Keratinocyte (primary cell): ENCODE data around the gene DNMBP. TPM values are rescaled to one million over a fixed set of nuclear protein-coding genes. Genes with fewer than 3 reads are reported as not detected.

Source experiments
- DNase-seq: peaks from one replicate; pipeline ENCODE4 v3.0.0-alpha.2; 2011; ENCODE audit warnings: low read depth, missing footprints, low spot score
- FAIRE-seq: peaks from 2 replicates; lab custom pipeline; 2011; peaks lifted over from hg19 to GRCh38; lab: Jason Lieb, UNC
- H2AFZ ChIP-seq: 2 replicates; pipeline ENCODE4 v1.6.0; 2012; ENCODE audit warnings: low read length, control low read depth, inconsistent platforms; ENCODE audit not compliant: control insufficient read depth
- H3K27ac ChIP-seq: 2 replicates; pipeline ENCODE4 v1.5.1; 2011; ENCODE audit warnings: low read length; ENCODE audit not compliant: control insufficient read depth, insufficient read depth
- H3K27me3 ChIP-seq: 3 replicates; pipeline ENCODE4 v1.6.0; 2011; ENCODE audit warnings: low read length; ENCODE audit not compliant: control insufficient read depth, insufficient read depth; ENCODE audit errors: extremely low read depth
- H3K36me3 ChIP-seq, 2 experiments: 2 replicates in 1 of 2; 3 replicates in 1 of 2; pipeline ENCODE4 v1.5.1; 2011; ENCODE audit warnings: low read length in 2 of 2, mild to moderate bottlenecking in 1 of 2; ENCODE audit not compliant: control insufficient read depth in 2 of 2, insufficient read depth in 2 of 2; ENCODE audit errors: extremely low read depth in 1 of 2
- H3K4me1 ChIP-seq: 3 replicates; pipeline ENCODE4 v1.5.1; 2011; ENCODE audit warnings: low read length; ENCODE audit not compliant: control insufficient read depth, insufficient read depth; ENCODE audit errors: extremely low read depth
- H3K4me2 ChIP-seq: 3 replicates; pipeline ENCODE4 v1.6.0; 2011; ENCODE audit warnings: low read depth, low read length; ENCODE audit not compliant: control insufficient read depth, insufficient read depth; ENCODE audit errors: extremely low read depth
- H3K4me3 ChIP-seq, 3 experiments: fragments of 200-600 bp in 1 of 3; sonication (generic) in 1 of 3; 2 replicates in 2 of 3; 3 replicates in 1 of 3; pipeline ENCODE4 v1.5.1; 2011 to 2016; ENCODE audit warnings: low read length in 3 of 3, mild to moderate bottlenecking in 3 of 3, control low read depth in 2 of 3, inconsistent platforms in 1 of 3, low read depth in 1 of 3, mixed read lengths in 1 of 3, mixed run types in 1 of 3, moderate library complexity in 1 of 3; ENCODE audit not compliant: control insufficient read depth in 2 of 3, insufficient read depth in 2 of 3; ENCODE audit errors: extremely low read depth in 1 of 3
- H3K79me2 ChIP-seq: 2 replicates; pipeline ENCODE4 v1.6.0; 2012; ENCODE audit warnings: low read length; ENCODE audit not compliant: control insufficient read depth, insufficient read depth
- H3K9ac ChIP-seq: 3 replicates; pipeline ENCODE4 v1.6.0; 2011; ENCODE audit warnings: low read length; ENCODE audit not compliant: control insufficient read depth, insufficient read depth; ENCODE audit errors: extremely low read depth
- H3K9me1 ChIP-seq: 3 replicates; pipeline ENCODE4 v1.6.0; 2011; ENCODE audit warnings: low read length; ENCODE audit not compliant: control insufficient read depth, insufficient read depth; ENCODE audit errors: extremely low read depth
- H3K9me3 ChIP-seq: 2 replicates; pipeline ENCODE4 v1.5.1; 2012; ENCODE audit warnings: low read depth, low read length; ENCODE audit not compliant: control insufficient read depth
- H4K20me1 ChIP-seq: 3 replicates; pipeline ENCODE4 v1.6.0; 2011; ENCODE audit warnings: low read length; ENCODE audit not compliant: control insufficient read depth, insufficient read depth; ENCODE audit errors: extremely low read depth
- EZH2 ChIP-seq: IDR thresholded peaks from one replicate; pipeline ENCODE4 v1.6.1; 2012; ENCODE audit warnings: inconsistent platforms, mild to moderate bottlenecking, low read length, moderate library complexity
- dilution Hi-C: fragments of 300-500 bp; cut with MboI; formaldehyde crosslinking; loops from one replicate; pipeline ENCODE4 v1.7.0; 2020; ENCODE audit warnings: low sequenced_read_pairs; ENCODE audit not compliant: extremely low pct_ligation_motif_present
- polyA plus RNA-seq, 5 experiments: library from polyadenylated mRNA; depleted of rRNA in 3 of 5; stranded (reverse) in 3 of 5; stranded (forward) in 1 of 5; unstranded in 1 of 5; fragments of >200 nt; gene quantifications; 1 replicate in 1 of 5; 2 replicates in 3 of 5; 3 replicates in 1 of 5; pipeline versions ENCODE4 v1.2.1 to v1.2.3, GENCODE V29; 2011 to 2012; ENCODE audit warnings: missing spikeins in 2 of 5, low read depth in 1 of 5, low replicate concordance in 1 of 5
- TF ChIP-seq, protein P1 (sequence below), 3 experiments: IDR thresholded peaks in 1 of 3; conservative IDR thresholded peaks in 1 of 3; optimal IDR thresholded peaks in 1 of 3; 2 replicates in 2 of 3; 3 replicates in 1 of 3; pipeline versions ENCODE3 to v1.5.1; 2011; ENCODE audit warnings: low read length in 3 of 3, mild to moderate bottlenecking in 3 of 3, moderate library complexity in 2 of 3, control low read depth in 1 of 3, inconsistent platforms in 1 of 3; ENCODE audit not compliant: insufficient read depth in 2 of 3; ENCODE audit errors: extremely low read depth in 1 of 3

Gene DNMBP
- polyA plus RNA-seq, 1 donor (not counting 4 experiments of a cell fraction or from before 2014, with no cell fraction given): 15.8 TPM

DNA sequence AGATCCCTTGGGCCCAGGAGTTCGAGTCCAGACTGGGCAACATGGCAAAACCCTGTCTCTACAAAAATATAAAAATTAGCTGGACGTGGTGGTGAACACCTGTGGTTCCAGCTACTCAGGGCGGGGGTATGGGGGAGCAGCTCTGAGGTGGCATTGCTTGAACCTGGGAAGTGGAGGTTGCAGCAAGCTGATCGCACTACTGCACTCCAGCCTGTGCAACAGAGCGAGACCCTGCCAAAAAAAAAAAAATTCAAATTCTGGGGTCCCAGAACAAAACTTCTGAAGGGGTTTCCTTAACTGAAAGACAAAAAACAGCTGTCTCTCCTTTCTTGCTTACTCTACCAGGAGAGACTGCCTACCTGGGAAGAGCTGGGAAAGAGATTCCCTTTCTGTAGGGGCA lies 27.0 kb downstream of the DNMBP start:
- H3K9me1 ChIP-seq: no peaks in the 10 kb centered on the region
- FAIRE-seq (no peak), DNase-seq (no peak)
- no peak overlapping the region for H3K9ac ChIP-seq
- dilution Hi-C loops: no loop called here
- peak overlapping the region; percentile 81 for H3K4me2 ChIP-seq
- H3K4me3 ChIP-seq: no peak overlapping the region
- no peak for TF ChIP-seq EZH2
- TF ChIP-seq, protein P1, sequence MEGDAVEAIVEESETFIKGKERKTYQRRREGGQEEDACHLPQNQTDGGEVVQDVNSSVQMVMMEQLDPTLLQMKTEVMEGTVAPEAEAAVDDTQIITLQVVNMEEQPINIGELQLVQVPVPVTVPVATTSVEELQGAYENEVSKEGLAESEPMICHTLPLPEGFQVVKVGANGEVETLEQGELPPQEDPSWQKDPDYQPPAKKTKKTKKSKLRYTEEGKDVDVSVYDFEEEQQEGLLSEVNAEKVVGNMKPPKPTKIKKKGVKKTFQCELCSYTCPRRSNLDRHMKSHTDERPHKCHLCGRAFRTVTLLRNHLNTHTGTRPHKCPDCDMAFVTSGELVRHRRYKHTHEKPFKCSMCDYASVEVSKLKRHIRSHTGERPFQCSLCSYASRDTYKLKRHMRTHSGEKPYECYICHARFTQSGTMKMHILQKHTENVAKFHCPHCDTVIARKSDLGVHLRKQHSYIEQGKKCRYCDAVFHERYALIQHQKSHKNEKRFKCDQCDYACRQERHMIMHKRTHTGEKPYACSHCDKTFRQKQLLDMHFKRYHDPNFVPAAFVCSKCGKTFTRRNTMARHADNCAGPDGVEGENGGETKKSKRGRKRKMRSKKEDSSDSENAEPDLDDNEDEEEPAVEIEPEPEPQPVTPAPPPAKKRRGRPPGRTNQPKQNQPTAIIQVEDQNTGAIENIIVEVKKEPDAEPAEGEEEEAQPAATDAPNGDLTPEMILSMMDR (optimal IDR thresholded peaks at IDR 0.05 in 1 of 3, IDR thresholded peaks at IDR 0.05 in 1 of 3, conservative IDR thresholded peaks at IDR 0.05 in 1 of 3; ENCODE audit: extremely low read depth in 1 of 3, insufficient read depth in 2 of 3, low read length in 3 of 3): no peak
- H3K4me1 ChIP-seq: peaks cover 50% of the 10 kb centered on the region
- H3K36me3 ChIP-seq: peaks cover 0 to 6% of the 10 kb centered on the region in 2 experiments
- no peaks in the 10 kb centered on the region for H3K27me3 ChIP-seq
- H3K9me3 ChIP-seq: no peaks in the 10 kb centered on the region
- H4K20me1 ChIP-seq: no peaks in the 10 kb centered on the region
- peaks cover 90% of the 10 kb centered on the region for H3K79me2 ChIP-seq
- peak overlapping the region; percentile 94 for H3K27ac ChIP-seq
- H2AFZ ChIP-seq: no peak overlapping the region

DNA sequence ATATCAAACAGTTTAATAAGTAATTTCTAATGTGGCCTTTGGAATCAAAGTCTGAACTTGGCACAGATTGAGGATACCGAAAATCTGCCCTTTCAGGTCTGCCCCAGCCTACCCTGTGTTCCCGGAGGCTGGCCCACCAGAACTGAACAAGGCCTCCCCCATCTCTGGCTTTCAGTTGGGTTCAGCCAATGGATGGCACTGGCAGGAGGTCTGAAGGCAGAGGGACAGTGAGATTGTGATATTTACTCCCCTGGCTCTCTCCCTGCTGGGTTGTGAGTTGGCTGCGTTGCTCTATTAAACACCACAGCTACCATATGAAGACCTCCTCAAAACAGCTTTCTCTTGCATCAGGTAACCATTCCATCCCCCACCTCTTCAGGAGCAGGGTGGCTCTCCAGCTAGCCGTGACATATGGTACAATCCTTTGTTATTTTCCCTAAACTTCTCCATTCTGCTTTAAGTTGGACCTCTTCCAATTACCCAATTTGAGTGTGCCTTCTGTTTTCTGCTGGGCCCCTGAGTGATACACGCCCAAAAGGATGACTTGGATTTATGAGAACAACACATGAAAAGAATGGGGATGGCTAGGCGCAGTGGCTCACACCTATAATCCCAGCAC lies 28.1 kb downstream of the DNMBP start:
- dilution Hi-C loops: no loop called here
- Histone ChIP-seq H3K4me1 (peaks cover 60% of the 10 kb centered on the region), H3K27ac (peak overlapping the region; percentile 71), H3K36me3 (peaks cover 0 to 6% of the 10 kb centered on the region in 2 experiments), H3K9me3 (no peaks in the 10 kb centered on the region), H3K79me2 (peaks cover 83% of the 10 kb centered on the region), H3K9ac (peak overlapping the region; percentile 58), H3K4me3 (no peak overlapping the region), H3K9me1 (no peaks in the 10 kb centered on the region), H4K20me1 (no peaks in the 10 kb centered on the region), H2AFZ (no peak overlapping the region), H3K27me3 (no peaks in the 10 kb centered on the region), H3K4me2 (peak overlapping the region; percentile 11)
- no peak for DNase-seq
- no peak for TF ChIP-seq EZH2
- TF ChIP-seq, protein P1 (optimal IDR thresholded peaks at IDR 0.05 in 1 of 3, IDR thresholded peaks at IDR 0.05 in 1 of 3, conservative IDR thresholded peaks at IDR 0.05 in 1 of 3; ENCODE audit: extremely low read depth in 1 of 3, insufficient read depth in 2 of 3, low read length in 3 of 3): no peak
- peak; percentile 41 for FAIRE-seq
